ENCODE data around the gene PAK4.

PAK4 gene

GRCh38 chr19:39125199-39125553, 410 bp upstream of the PAK4 start:
- H3K4me3 ChIP-seq (ENCODE audit: insufficient read depth, low read length, poor library complexity, severe bottlenecking), result peak overlapping the region; percentile 67
- no peaks in the 10 kb centered on the region for H3K9me3 ChIP-seq (ENCODE audit: insufficient read depth, low read length)
- no peak overlapping the region for H3K27ac ChIP-seq (ENCODE audit: low read depth, low read length)
- no peak for TF ChIP-seq CTCF (IDR thresholded peaks at IDR 0.05; ENCODE audit: insufficient read depth, low read length, poor library complexity, severe bottlenecking)
- TF ChIP-seq EZH2phosphoT487 (conservative IDR thresholded peaks at IDR 0.05; ENCODE audit: low read length), result no peak
- H3K27me3 ChIP-seq (ENCODE audit: low read length), result no peaks in the 10 kb centered on the region
- H4K20me1 ChIP-seq (ENCODE audit: low read depth, low read length), result no peaks in the 10 kb centered on the region
- H3K79me2 ChIP-seq (ENCODE audit: insufficient read depth, low read length), result peaks cover 3% of the 10 kb centered on the region; the same call in 1 of the 2 replicates
- peak overlapping the region; percentile 97 for H3K4me2 ChIP-seq (ENCODE audit: low read depth, low read length, poor library complexity, severe bottlenecking)
- H3K9ac ChIP-seq (ENCODE audit: low read length), result peak overlapping the region; percentile 65
- H3K36me3 ChIP-seq (ENCODE audit: low read length), result no peaks in the 10 kb centered on the region
- peak overlapping the region; percentile 98 for H2AFZ ChIP-seq (ENCODE audit: low read depth, low read length, severe bottlenecking)
- H3F3A ChIP-seq (ENCODE audit: insufficient read depth), result 0 out of 2 replicates have a peak, but pooled peaks cover 6% of the 10 kb centered on the region
- no peaks in the 10 kb centered on the region for H3K9me2 ChIP-seq (replicated peaks; ENCODE audit: insufficient read depth, low read length)

- peak overlapping the region; percentile 90 for H2AFZ ChIP-seq (ENCODE audit: low read depth, low read length, severe bottlenecking)
- peak overlapping the region; percentile 97 for H3K4me2 ChIP-seq (ENCODE audit: low read depth, low read length, poor library complexity, severe bottlenecking)
- H3K4me3 ChIP-seq (ENCODE audit: insufficient read depth, low read length, poor library complexity, severe bottlenecking), result peak overlapping the region; percentile 67
- H3F3A ChIP-seq (ENCODE audit: insufficient read depth), result 0 out of 2 replicates have a peak, but pooled peaks cover 6% of the 10 kb centered on the region
- H3K9me2 ChIP-seq (replicated peaks; ENCODE audit: insufficient read depth, low read length), result no peaks in the 10 kb centered on the region
- 0 out of 2 replicates have a peak overlapping the region, but pooled peaks have one; percentile 39 for H3K27ac ChIP-seq (ENCODE audit: low read depth, low read length)
- H3K9ac ChIP-seq (ENCODE audit: low read length), result peak overlapping the region; percentile 65
- H3K27me3 ChIP-seq (ENCODE audit: low read length), result no peaks in the 10 kb centered on the region
- H4K20me1 ChIP-seq (ENCODE audit: low read depth, low read length), result no peaks in the 10 kb centered on the region
- H3K79me2 ChIP-seq (ENCODE audit: insufficient read depth, low read length), result peaks cover 3% of the 10 kb centered on the region; the same call in 1 of the 2 replicates
- H3K9me3 ChIP-seq (ENCODE audit: insufficient read depth, low read length), result no peaks in the 10 kb centered on the region
- TF ChIP-seq CTCF (IDR thresholded peaks at IDR 0.05; ENCODE audit: insufficient read depth, low read length, poor library complexity, severe bottlenecking) (no peak), EZH2phosphoT487 (conservative IDR thresholded peaks at IDR 0.05; ENCODE audit: low read length) (no peak)
- H3K36me3 ChIP-seq (ENCODE audit: low read length), result no peaks in the 10 kb centered on the region
These were observed 964 bp downstream of the PAK4 start for GRCh38 chr19:39126312-39127187.

- Histone ChIP-seq H2AFZ (ENCODE audit: low read depth, low read length, severe bottlenecking) (no peak overlapping the region), H3K4me3 (ENCODE audit: insufficient read depth, low read length, poor library complexity, severe bottlenecking) (no peak overlapping the region), H3F3A (ENCODE audit: insufficient read depth) (0 out of 2 replicates have a peak, but pooled peaks cover 6% of the 10 kb centered on the region), H3K9ac (ENCODE audit: low read length) (no peak overlapping the region), H3K27me3 (ENCODE audit: low read length) (no peaks in the 10 kb centered on the region), H3K9me3 (ENCODE audit: insufficient read depth, low read length) (no peaks in the 10 kb centered on the region), H3K27ac (ENCODE audit: low read depth, low read length) (no peak overlapping the region), H4K20me1 (ENCODE audit: low read depth, low read length) (no peaks in the 10 kb centered on the region), H3K79me2 (ENCODE audit: insufficient read depth, low read length) (peaks cover 3% of the 10 kb centered on the region; the same call in 1 of the 2 replicates), H3K9me2 (replicated peaks; ENCODE audit: insufficient read depth, low read length) (no peaks in the 10 kb centered on the region), H3K36me3 (ENCODE audit: low read length) (no peaks in the 10 kb centered on the region), H3K4me2 (ENCODE audit: low read depth, low read length, poor library complexity, severe bottlenecking) (no peak overlapping the region)
- TF ChIP-seq EZH2phosphoT487 (conservative IDR thresholded peaks at IDR 0.05; ENCODE audit: low read length), result no peak
- TF ChIP-seq CTCF (IDR thresholded peaks at IDR 0.05; ENCODE audit: insufficient read depth, low read length, poor library complexity, severe bottlenecking), result no peak
These were observed 2.4 kb downstream of the PAK4 start for GRCh38 chr19:39127812-39128515.

Data from SU-DHL-6 (cell line).